Smooth muscle cell (in vitro differentiated cells): ENCODE data around the gene DIPK1B. TPM values are rescaled to one million over a fixed set of nuclear protein-coding genes. Genes with fewer than 3 reads are reported as not detected.

Experiments used
- DNase-seq: peaks from one replicate; lab custom pipeline; 2025; ENCODE audit not compliant: unreplicated experiment; lab: John Stamatoyannopoulos, UW
- H2AFZ ChIP-seq: fragments of 200-600 bp; sonication (generic); 2 replicates; pipeline ENCODE4 v1.6.0; 2016; ENCODE audit warnings: antibody characterized with exemption, low read depth, mild to moderate bottlenecking
- H3F3A ChIP-seq: fragments of 200-600 bp; sonication (generic); 2 replicates; pipeline ENCODE4 v1.6.0; 2017; ENCODE audit warnings: antibody characterized with exemption, low read depth
- H3K27ac ChIP-seq: fragments of 200-600 bp; sonication (generic); 2 replicates; pipeline ENCODE4 v1.5.1; 2016; ENCODE audit warnings: low read depth, mild to moderate bottlenecking
- H3K27me3 ChIP-seq: fragments of 200-600 bp; sonication (generic); 2 replicates; pipeline ENCODE4 v1.6.1; 2016; ENCODE audit warnings: low read depth, mild to moderate bottlenecking
- H3K36me3 ChIP-seq: fragments of 200-600 bp; sonication (generic); 2 replicates; pipeline ENCODE4 v1.5.1; 2016; ENCODE audit warnings: low read depth
- H3K4me1 ChIP-seq: fragments of 200-600 bp; sonication (generic); 2 replicates; pipeline ENCODE4 v1.5.1; 2016; ENCODE audit warnings: low read depth
- H3K4me2 ChIP-seq: fragments of 200-600 bp; sonication (generic); 2 replicates; pipeline ENCODE4 v1.6.0; 2016; ENCODE audit warnings: mild to moderate bottlenecking
- H3K4me3 ChIP-seq: fragments of 200-600 bp; sonication (generic); 2 replicates; pipeline ENCODE4 v1.5.1; 2016; ENCODE audit warnings: mild to moderate bottlenecking
- H3K79me2 ChIP-seq: fragments of 200-600 bp; sonication (generic); 2 replicates; pipeline ENCODE4 v1.6.0; 2016; ENCODE audit warnings: low read depth, mild to moderate bottlenecking
- H3K9ac ChIP-seq: fragments of 200-600 bp; sonication (generic); 2 replicates; pipeline ENCODE4 v1.6.0; 2016; ENCODE audit warnings: low read depth
- H3K9me3 ChIP-seq: fragments of 200-600 bp; sonication (generic); replicated peaks from 2 replicates; pipeline ENCODE4 v1.5.1; 2016; ENCODE audit warnings: low read depth
- H4K20me1 ChIP-seq: fragments of 200-600 bp; sonication (generic); 2 replicates; pipeline ENCODE4 v1.6.0; 2016; ENCODE audit warnings: low read depth
- CTCF ChIP-seq: fragments of 200-600 bp; sonication (generic); IDR thresholded peaks from 2 replicates; pipeline ENCODE4 v1.5.1; 2017; ENCODE audit warnings: borderline replicate concordance, mild to moderate bottlenecking, antibody characterized with exemption; ENCODE audit not compliant: insufficient read depth, poor library complexity, severe bottlenecking
- WGBS: methylation state at CpG from one replicate; pipeline ENCODE4 v1.1.7; 2016; ENCODE audit warnings: low lambda C conversion rate; 5-methylcytosine and 5-hydroxymethylcytosine counted together
- polyA plus RNA-seq: library from polyadenylated mRNA; unstranded; fragments of >200 nt; fragmentation: Nextera tagmentation; extraction: Ambion mirVana; gene quantifications from 2 replicates; pipeline ENCODE4 v1.2.1, GENCODE V29; 2016
- total RNA-seq: library from RNA; depleted of rRNA; stranded (reverse); fragments of >200 nt; gene quantifications from 2 replicates; pipeline ENCODE4 v1.2.3, GENCODE V29; 2014

DIPK1B gene
- total and polyA plus RNA-seq, 2 experiments from 2014 or later, result 14.6 to 58.5 TPM

GRCh38 chr9:136697821-136698526, 14.4 kb upstream of the DIPK1B start:
- H3K4me1 ChIP-seq, result no peaks in the 10 kb centered on the region
- no peak overlapping the region for H3K27ac ChIP-seq
- no peaks in the 10 kb centered on the region for H3F3A ChIP-seq
- H3K9me3 ChIP-seq, result no peaks in the 10 kb centered on the region
- DNase-seq, result no peak
- H3K79me2 ChIP-seq, result no peaks in the 10 kb centered on the region
- H2AFZ ChIP-seq, result no peak overlapping the region
- peaks cover 3% of the 10 kb centered on the region for H3K27me3 ChIP-seq
- no peak overlapping the region for H3K9ac ChIP-seq
- no peak overlapping the region for H3K4me3 ChIP-seq
- H4K20me1 ChIP-seq, result no peaks in the 10 kb centered on the region
- 85% methylated on average over 20 of the region's 20 CpGs for WGBS
- H3K36me3 ChIP-seq, result no peaks in the 10 kb centered on the region
- TF ChIP-seq CTCF, result no peak
- no peak overlapping the region for H3K4me2 ChIP-seq

GRCh38 chr9:136698635-136699246, 13.6 kb upstream of the DIPK1B start:
- Histone ChIP-seq H3K79me2 (no peaks in the 10 kb centered on the region), H3K36me3 (no peaks in the 10 kb centered on the region), H3K4me2 (no peak overlapping the region), H3K4me1 (no peaks in the 10 kb centered on the region), H3K9ac (no peak overlapping the region), H3K4me3 (no peak overlapping the region), H4K20me1 (no peaks in the 10 kb centered on the region), H3K27ac (no peak overlapping the region), H3K9me3 (no peaks in the 10 kb centered on the region), H3F3A (no peaks in the 10 kb centered on the region), H2AFZ (no peak overlapping the region), H3K27me3 (peaks cover 3% of the 10 kb centered on the region)
- DNase-seq, result no peak
- WGBS, result 96% methylated on average over 11 of the region's 11 CpGs
- TF ChIP-seq CTCF, result no peak

GRCh38 chr9:136700304-136700703, 12.1 kb upstream of the DIPK1B start:
- no peaks in the 10 kb centered on the region for H3K79me2 ChIP-seq
- peaks cover 3% of the 10 kb centered on the region for H3K27me3 ChIP-seq
- H3K27ac ChIP-seq, result no peak overlapping the region
- no peak overlapping the region for H3K4me2 ChIP-seq
- H3F3A ChIP-seq, result no peaks in the 10 kb centered on the region
- no peak for TF ChIP-seq CTCF
- H4K20me1 ChIP-seq, result no peaks in the 10 kb centered on the region
- no peak overlapping the region for H2AFZ ChIP-seq
- DNase-seq, result no peak
- H3K9me3 ChIP-seq, result no peaks in the 10 kb centered on the region
- no peak overlapping the region for H3K9ac ChIP-seq
- H3K4me1 ChIP-seq, result no peaks in the 10 kb centered on the region
- no peaks in the 10 kb centered on the region for H3K36me3 ChIP-seq
- WGBS, result 51% methylated on average over 13 of the region's 13 CpGs
- no peak overlapping the region for H3K4me3 ChIP-seq
